Measurements from ENCODE around the gene MYO1G. TPM values are rescaled to one million over a fixed set of nuclear protein-coding genes. Genes with fewer than 3 reads are reported as not detected.

MYO1G gene
- total and polyA plus RNA-seq, 4 donors, result 0.56 to 3.9 (median 2.1) TPM

DNA sequence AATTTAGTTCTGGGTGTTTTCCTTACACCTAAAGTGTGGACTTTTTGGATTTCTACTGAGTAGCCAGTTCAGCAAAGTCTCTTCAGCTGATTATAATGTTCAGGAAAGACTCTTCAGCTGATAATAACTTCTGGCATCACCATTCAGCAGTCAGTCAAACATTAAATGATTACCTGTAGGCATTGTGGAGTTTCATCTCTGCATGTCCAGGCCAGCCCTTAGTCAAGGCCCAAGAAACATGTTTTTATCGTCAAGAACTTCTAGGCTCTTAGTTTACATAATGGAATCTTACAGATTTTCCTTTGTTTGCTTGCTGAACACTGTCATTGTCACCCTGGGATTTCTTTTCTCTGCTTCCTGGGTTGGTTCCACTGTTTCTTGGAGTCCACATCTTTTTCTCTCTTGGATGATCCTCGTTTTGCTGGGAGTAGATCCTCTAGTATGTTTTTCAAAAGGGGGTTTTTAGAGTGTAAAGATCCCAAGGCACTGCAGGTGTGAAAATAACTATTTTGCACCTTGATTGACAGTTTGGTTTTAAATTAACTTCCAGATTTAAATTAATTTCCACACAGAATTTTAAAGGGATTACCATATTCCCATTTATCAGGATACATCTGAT, 45.4 kb upstream of the MYO1G start:
- Histone ChIP-seq H3K9me3 (ENCODE audit: control insufficient read depth in 4 of 4, low read length in 3 of 4) (no peaks in the 10 kb centered on the region), H3K9ac (ENCODE audit: low read depth in 1 of 2, low read length in 2 of 2) (no peak overlapping the region), H3K36me3 (ENCODE audit: control insufficient read depth in 4 of 4, insufficient read depth in 3 of 4, low read depth in 1 of 4, low read length in 3 of 4) (peaks cover 0 to 10% (median 0%) of the 10 kb centered on the region in 4 donors), H3K4me3 (ENCODE audit: low read depth in 1 of 3, low read length in 3 of 3) (no peak overlapping the region), H3K27ac (ENCODE audit: low read depth in 1 of 2, low read length in 2 of 2) (no peak overlapping the region), H3K27me3 (ENCODE audit: control insufficient read depth in 4 of 4, insufficient read depth in 4 of 4, low read length in 3 of 4) (no peaks in the 10 kb centered on the region), H3K4me1 (ENCODE audit: control insufficient read depth in 4 of 4, insufficient read depth in 4 of 4, low read length in 3 of 4) (peaks cover 0 to 7% (median 4%) of the 10 kb centered on the region in 4 donors)
- DNase-seq (ENCODE audit: low spot score), result no peak
- TF ChIP-seq HNF4A (conservative IDR thresholded peaks at IDR 0.05) (no peak), YY1 (IDR thresholded peaks at IDR 0.05) (no peak), HNF4G (IDR thresholded peaks at IDR 0.05) (no peak), SP1 (IDR thresholded peaks at IDR 0.05) (no peak), TAF1 (conservative IDR thresholded peaks at IDR 0.05) (no peak), EGR1 (IDR thresholded peaks at IDR 0.05; ENCODE audit: low read depth in 2 of 2) (no peak), GABPA (IDR thresholded peaks at IDR 0.05 in 1 of 2, conservative IDR thresholded peaks at IDR 0.05 in 1 of 2) (no peak), FOXA1 (IDR thresholded peaks at IDR 0.05) (no peak), JUND (IDR thresholded peaks at IDR 0.05) (no peak), FOXA2 (IDR thresholded peaks at IDR 0.05) (no peak), RAD21 (IDR thresholded peaks at IDR 0.05) (no peak), RXRA (IDR thresholded peaks at IDR 0.05) (no peak), NR2F2 (IDR thresholded peaks at IDR 0.05) (no peak)
- TF ChIP-seq, protein P1, sequence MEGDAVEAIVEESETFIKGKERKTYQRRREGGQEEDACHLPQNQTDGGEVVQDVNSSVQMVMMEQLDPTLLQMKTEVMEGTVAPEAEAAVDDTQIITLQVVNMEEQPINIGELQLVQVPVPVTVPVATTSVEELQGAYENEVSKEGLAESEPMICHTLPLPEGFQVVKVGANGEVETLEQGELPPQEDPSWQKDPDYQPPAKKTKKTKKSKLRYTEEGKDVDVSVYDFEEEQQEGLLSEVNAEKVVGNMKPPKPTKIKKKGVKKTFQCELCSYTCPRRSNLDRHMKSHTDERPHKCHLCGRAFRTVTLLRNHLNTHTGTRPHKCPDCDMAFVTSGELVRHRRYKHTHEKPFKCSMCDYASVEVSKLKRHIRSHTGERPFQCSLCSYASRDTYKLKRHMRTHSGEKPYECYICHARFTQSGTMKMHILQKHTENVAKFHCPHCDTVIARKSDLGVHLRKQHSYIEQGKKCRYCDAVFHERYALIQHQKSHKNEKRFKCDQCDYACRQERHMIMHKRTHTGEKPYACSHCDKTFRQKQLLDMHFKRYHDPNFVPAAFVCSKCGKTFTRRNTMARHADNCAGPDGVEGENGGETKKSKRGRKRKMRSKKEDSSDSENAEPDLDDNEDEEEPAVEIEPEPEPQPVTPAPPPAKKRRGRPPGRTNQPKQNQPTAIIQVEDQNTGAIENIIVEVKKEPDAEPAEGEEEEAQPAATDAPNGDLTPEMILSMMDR (IDR thresholded peaks at IDR 0.05; ENCODE audit: low read depth, low read length, missing input control), result no peak
- TF ChIP-seq, protein P2, sequence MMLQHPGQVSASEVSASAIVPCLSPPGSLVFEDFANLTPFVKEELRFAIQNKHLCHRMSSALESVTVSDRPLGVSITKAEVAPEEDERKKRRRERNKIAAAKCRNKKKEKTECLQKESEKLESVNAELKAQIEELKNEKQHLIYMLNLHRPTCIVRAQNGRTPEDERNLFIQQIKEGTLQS (IDR thresholded peaks at IDR 0.05), result no peak
- TF ChIP-seq, protein P3, sequence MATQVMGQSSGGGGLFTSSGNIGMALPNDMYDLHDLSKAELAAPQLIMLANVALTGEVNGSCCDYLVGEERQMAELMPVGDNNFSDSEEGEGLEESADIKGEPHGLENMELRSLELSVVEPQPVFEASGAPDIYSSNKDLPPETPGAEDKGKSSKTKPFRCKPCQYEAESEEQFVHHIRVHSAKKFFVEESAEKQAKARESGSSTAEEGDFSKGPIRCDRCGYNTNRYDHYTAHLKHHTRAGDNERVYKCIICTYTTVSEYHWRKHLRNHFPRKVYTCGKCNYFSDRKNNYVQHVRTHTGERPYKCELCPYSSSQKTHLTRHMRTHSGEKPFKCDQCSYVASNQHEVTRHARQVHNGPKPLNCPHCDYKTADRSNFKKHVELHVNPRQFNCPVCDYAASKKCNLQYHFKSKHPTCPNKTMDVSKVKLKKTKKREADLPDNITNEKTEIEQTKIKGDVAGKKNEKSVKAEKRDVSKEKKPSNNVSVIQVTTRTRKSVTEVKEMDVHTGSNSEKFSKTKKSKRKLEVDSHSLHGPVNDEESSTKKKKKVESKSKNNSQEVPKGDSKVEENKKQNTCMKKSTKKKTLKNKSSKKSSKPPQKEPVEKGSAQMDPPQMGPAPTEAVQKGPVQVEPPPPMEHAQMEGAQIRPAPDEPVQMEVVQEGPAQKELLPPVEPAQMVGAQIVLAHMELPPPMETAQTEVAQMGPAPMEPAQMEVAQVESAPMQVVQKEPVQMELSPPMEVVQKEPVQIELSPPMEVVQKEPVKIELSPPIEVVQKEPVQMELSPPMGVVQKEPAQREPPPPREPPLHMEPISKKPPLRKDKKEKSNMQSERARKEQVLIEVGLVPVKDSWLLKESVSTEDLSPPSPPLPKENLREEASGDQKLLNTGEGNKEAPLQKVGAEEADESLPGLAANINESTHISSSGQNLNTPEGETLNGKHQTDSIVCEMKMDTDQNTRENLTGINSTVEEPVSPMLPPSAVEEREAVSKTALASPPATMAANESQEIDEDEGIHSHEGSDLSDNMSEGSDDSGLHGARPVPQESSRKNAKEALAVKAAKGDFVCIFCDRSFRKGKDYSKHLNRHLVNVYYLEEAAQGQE (IDR thresholded peaks at IDR 0.05), result no peak
- TF ChIP-seq, protein P4, sequence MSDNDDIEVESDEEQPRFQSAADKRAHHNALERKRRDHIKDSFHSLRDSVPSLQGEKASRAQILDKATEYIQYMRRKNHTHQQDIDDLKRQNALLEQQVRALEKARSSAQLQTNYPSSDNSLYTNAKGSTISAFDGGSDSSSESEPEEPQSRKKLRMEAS (IDR thresholded peaks at IDR 0.05), result no peak
- TF ChIP-seq, protein P5, sequence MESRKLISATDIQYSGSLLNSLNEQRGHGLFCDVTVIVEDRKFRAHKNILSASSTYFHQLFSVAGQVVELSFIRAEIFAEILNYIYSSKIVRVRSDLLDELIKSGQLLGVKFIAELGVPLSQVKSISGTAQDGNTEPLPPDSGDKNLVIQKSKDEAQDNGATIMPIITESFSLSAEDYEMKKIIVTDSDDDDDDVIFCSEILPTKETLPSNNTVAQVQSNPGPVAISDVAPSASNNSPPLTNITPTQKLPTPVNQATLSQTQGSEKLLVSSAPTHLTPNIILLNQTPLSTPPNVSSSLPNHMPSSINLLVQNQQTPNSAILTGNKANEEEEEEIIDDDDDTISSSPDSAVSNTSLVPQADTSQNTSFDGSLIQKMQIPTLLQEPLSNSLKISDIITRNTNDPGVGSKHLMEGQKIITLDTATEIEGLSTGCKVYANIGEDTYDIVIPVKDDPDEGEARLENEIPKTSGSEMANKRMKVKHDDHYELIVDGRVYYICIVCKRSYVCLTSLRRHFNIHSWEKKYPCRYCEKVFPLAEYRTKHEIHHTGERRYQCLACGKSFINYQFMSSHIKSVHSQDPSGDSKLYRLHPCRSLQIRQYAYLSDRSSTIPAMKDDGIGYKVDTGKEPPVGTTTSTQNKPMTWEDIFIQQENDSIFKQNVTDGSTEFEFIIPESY (IDR thresholded peaks at IDR 0.05), result no peak
- 96% methylated on average over 2 of the region's 2 CpGs for WGBS

Measured in liver (tissue), 9 donors.